ENCODE results near the gene LLGL1.

Gene LLGL1

GRCh38 chr17:18225121-18225641, at the start of gene LLGL1:
Gene LLGL1 (plus strand): TSS chr17:18225635. CDS start chr17:18225683, 48 bp downstream.
- DNase-seq = peak; percentile 93

DNA sequence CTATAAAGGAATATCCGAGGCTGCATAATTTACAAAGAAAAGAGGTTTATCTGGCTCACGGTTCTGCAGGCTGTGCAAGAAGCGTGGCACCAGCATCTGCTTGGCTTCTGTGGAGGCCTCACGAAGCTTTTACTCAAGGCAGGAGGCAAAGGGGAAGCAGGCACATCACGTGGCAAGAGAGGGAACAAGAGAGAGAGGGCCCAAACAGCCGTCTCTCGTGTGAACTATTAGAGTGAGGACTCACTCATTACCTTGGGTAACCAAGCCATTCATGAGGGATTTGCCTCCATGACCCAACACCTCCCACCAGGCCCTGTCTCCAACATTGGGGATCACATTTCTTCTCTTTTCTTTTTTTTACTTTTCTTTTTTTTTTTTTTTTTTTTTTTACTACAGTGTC, 49.3 kb upstream of the LLGL1 start:
- DNase-seq = no peak

DNA sequence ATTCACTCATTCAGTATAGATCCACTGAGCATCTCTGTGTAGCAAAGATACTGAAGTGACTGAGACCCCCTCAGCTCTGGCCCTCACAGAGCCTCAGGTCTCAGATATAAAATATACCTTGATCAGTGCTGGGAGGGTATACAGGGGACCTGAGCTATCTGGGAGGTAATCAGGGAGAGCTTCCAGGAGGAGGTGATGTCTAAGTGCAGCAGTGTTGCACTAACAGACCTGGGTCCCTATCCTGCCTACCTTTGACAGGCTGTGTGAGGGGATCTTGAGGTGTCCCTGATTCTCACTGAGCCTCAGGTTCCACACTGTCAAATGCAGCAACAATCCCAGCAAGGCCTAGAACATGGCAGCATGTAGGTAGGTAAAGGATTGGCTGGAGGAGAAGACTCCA, 48.3 kb upstream of the LLGL1 start:
- no peak for DNase-seq

DNA sequence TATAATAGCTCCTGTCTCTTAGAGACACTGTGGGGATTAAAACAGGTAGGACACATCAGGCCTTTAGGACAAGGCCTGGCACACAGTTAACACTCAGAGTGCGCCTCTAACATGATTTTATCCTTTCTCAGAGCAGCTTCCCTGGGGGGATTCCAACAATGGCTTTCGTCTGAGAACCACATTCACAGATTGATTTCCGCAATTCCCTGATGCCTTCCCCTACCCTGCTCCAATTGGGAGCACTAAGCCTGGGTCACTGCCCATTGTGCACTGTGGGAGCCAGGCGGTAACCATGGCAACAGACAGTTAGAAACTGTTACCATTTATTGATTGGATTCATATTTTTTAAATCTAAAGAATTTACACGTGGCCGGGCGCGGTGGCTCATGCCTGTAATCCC, 47.7 kb upstream of the LLGL1 start:
- no peak for DNase-seq

DNA sequence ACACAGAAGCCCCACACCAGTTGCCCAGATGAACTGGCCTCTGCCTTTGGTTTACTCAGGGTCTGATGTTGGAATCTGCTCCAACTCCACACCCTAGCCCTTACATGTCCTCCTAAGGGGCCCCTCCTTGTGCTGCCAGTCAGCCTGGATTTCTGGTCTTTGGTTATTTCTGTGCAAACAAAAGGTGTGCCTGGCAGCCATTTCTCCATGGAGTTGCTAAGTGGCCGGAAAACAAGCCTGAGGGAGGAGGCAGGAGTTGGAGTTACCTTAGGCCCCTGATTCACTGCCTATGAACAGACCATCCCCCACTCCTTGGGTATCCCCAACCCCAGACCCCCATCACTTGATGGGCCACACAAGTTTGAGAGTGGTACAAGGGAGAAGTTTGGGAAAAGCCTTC, 46.2 kb upstream of the LLGL1 start:
- no peak for DNase-seq

GRCh38 chr17:18179804-18180203, 45.6 kb upstream of the LLGL1 start:
- DNase-seq = no peak

DNA sequence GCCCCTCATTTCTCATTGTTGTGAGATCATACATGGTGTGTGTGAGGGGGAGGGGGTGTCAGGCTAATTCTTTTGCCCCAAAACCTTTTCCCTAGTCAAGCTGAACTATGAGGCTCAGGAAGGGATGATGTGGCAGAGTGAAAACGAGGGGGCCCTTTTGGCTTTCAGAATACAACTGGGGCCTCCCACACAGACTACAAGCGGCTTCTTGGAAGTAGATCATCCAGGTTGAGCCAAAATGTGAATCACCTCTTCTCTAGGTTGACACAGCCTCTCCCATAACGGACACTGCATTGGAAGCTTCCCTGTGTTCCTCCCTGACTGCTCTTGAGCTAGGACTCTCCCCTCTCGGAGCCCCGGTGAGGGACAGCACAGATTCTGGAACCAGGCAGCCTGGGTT, 44.1 kb upstream of the LLGL1 start:
- no peak for DNase-seq

DNA sequence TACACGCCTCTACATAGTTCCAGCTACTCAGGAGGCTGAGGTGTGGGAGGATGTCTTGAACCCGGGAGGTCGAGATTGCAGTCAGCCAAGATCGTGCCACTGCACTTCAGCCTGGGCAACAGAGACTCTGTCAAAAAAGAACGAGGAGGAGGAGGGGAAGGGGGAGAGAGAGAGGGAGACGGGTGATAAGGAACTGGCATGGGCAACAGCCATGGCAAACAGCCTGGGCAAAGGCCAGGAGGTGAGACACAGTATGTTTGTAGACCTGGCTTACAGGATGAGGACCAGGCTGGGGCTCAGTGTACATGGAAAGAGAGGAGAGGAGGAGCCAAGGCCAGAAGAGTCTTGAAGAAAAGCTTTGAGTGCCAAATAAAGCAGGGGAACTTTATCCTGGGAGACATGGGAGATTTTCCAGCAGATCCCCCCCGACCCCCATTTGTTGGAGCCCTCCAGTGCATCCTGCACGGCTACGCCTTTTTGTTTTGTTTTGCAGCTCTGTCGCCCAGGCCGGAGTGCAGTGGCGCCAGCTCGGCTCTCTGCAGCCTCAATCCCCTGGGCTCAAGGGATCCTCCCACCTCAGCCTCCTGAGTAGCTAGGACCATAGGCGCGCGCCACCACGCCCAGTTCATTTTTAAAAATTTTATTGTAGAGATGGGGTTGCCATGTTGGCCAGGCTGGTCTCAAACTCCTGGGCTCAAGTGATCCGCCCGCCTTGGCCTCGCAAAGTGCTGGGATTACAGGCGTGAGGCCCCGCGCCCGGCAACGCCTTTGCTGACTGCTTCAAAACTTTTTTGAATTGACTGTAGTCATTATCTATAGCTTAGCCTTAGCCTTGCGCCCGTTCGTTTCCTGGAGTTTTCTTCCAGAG, 43.1 kb upstream of the LLGL1 start:
- peak; percentile 50 for DNase-seq

DNA sequence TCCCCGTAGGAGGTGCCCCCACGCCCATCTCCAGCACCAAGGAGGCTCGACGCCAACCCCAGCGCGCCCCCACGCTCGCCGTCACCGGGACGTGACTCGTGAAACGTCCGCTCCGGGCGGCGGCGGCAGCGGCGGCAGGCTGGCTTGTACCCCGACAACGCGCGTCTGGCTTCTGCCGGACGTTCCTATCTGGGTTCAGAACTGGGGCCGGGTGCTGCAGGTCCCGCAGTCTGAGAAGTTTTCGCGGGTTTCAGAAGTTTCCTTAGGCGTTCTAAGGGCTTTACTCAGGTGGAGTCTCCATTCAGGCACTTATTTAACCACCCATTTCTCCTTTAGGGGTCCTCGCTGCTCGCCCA, 42.5 kb upstream of the LLGL1 start:
- no peak for DNase-seq

DNA sequence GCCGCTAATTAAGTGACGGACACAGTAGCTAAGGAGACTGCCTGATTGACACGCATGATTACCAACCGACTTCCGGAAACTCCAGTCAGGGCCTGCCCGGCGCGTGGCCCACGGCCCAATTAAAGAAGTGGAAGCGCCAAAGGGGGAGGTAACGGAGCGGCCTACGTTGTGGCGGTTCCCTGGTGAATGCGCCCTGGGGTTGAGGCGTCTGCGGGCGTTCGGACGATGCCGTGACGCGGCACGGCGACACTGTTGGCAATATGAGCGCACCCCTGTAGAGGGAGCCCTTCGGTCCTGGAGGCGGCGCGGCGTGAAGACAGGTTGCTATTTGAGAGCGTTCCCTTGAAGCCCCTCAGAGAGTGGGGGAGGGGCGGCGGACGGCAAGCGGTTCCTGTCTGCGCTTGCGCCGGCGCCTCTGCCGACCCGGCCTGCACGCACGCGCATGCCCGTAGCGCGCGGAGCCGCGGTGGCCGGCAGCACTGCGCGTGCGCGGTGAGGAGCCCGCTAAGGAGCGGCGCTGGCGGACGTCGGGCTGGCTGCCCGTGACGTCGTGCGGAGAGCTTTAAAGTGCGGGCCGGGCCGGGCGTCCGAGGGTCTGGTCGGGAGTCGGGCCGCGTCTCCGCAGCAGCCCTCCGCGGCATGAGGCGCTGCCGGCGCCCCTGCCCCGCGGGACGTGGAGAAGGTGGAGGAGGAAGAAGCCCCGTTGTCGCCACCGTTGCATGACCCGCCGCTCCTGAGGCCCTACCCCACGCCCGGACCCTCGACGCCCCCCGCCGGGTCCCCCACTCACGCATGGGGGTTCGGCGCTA, 41.9 kb upstream of the LLGL1 start, which contains the start of gene ALKBH5:
Gene ALKBH5, plus strand, starts transcription at position 495 of the 809 bp plus-strand sequence. CDS start 416 bp downstream, outside the sequence.
- peak; percentile 99 for DNase-seq

DNA sequence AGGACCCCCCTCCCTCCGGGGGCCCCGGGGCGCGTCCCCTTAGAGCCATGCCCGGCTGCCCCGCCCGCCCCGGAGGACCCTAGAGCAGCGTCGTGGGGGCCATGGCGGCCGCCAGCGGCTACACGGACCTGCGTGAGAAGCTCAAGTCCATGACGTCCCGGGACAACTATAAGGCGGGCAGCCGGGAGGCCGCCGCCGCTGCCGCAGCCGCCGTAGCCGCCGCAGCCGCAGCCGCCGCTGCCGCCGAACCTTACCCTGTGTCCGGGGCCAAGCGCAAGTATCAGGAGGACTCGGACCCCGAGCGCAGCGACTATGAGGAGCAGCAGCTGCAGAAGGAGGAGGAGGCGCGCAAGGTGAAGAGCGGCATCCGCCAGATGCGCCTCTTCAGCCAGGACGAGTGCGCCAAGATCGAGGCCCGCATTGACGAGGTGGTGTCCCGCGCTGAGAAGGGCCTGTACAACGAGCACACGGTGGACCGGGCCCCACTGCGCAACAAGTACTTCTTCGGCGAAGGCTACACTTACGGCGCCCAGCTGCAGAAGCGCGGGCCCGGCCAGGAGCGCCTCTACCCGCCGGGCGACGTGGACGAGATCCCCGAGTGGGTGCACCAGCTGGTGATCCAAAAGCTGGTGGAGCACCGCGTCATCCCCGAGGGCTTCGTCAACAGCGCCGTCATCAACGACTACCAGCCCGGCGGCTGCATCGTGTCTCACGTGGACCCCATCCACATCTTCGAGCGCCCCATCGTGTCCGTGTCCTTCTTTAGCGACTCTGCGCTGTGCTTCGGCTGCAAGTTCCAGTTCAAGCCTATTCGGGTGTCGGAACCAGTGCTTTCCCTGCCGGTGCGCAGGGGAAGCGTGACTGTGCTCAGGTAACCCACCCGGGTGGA, 41.0 kb upstream of the LLGL1 start:
- peak; percentile 42 for DNase-seq

GRCh38 chr17:18185391-18185790, 40.0 kb upstream of the LLGL1 start:
- no peak for DNase-seq

GRCh38 chr17:18185832-18186626, 39.4 kb upstream of the LLGL1 start:
- DNase-seq = no peak

DNA sequence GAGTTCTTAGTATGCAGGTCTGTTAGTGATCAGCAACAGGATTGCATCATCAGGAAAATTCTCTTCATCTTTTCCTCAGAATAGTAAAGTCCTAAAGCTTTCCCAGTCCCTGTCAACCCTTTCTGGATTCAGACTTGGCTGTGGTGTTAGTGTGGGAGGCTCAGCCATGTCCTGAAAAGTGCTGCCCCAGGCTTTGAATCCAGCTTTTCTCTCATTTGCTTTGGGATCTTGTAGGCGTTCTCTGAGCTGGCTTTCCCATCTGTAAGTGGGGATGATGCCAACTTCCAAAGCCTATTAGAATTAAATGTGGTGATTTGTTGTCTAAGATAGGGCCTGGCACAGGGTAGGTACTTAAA, 38.8 kb upstream of the LLGL1 start:
- DNase-seq = no peak

DNA sequence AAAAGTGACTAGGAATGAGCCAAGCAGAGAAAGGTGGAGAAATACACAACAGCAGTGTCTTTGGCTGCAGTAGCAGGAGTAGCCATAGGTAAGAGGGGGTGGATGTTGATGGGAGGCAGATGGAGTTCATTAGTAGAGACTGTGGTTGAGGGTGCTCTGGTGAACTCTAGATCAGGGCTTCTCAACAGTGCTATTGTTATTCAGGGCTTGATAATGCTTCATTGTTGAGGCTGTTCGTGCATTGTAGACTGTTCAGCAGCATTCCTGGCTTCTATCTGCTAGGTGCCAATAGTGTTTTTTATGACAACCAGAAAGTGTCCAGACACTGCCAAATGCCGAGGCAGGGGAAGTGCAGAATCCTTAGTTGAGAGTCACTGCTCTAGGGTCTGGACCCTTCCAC, 38.2 kb upstream of the LLGL1 start:
- no peak for DNase-seq

- no peak for DNase-seq
These were observed 37.3 kb upstream of the LLGL1 start for GRCh38 chr17:18187821-18188761.

- no peak for DNase-seq
These were observed 34.7 kb upstream of the LLGL1 start for GRCh38 chr17:18190628-18191235.

- no peak for DNase-seq
These were observed 34.2 kb upstream of the LLGL1 start for GRCh38 chr17:18191236-18191667.

GRCh38 chr17:18191967-18192366, 33.5 kb upstream of the LLGL1 start:
- DNase-seq = no peak

DNA sequence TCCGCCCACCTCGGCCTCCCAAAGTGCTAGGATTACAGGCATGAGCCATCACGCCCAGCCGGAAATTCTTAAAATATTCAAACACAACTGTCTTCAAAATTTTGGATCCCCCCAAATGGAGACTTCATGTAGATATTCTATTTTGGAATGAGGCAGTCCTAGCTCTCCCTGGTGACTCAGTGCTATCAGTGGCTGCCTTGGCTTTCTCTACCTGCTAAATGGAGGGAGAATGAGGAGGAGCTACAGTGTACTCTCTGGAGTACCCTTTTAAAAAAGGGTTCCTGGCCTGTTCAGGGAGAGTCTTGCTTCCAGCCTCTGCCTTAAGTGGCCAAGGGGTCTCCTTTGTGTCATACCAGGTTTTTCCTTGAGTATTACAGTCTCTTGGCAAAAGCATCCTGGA, 31.0 kb upstream of the LLGL1 start:
- DNase-seq = no peak

All from NCI-H2171 treated with DMSO at 0.1 percent for 48 hours (cell line).